ENCODE measurements around the gene ISOC2. TPM values are rescaled to one million over a fixed set of nuclear protein-coding genes. Genes with fewer than 3 reads are reported as not detected.
"Not testable (repeated sequence)": the region's sequence is repeated elsewhere in the genome, so short reads cannot be mapped to it uniquely, and the experiment has no call there.

ISOC2 gene
- total RNA-seq, 1 donor from 2014 or later: 14.8 TPM

GRCh38 chr19:55497763-55498162 is 36.3 kb upstream of the ISOC2 start:
- no peak for DNase-seq (ENCODE audit: low spot score)
- Histone ChIP-seq H3K27ac (no peak overlapping the region), H3K9me3 (ENCODE audit: low read depth) (no peaks in the 10 kb centered on the region), H3K9ac (no peak overlapping the region), H3K4me1 (no peaks in the 10 kb centered on the region), H3K4me2 (no peak overlapping the region), H3K79me2 (ENCODE audit: low read depth) (no peaks in the 10 kb centered on the region), H2AFZ (replicated peaks) (no peak overlapping the region), H3F3A (ENCODE audit: low read depth) (no peaks in the 10 kb centered on the region), H3K36me3 (no peaks in the 10 kb centered on the region), H4K20me1 (ENCODE audit: low read depth) (no peaks in the 10 kb centered on the region), H3K4me3 (no peak overlapping the region), H3K27me3 (peaks cover 10% of the 10 kb centered on the region)
- Mint-ChIP-seq H3K4me1 (peaks cover 24% of the 10 kb centered on the region), H3K9me3 (peaks cover 7% of the 10 kb centered on the region), H3K4me3 (peak overlapping the region; percentile 41), H3K27me3 (ENCODE audit: insufficient read depth, low read depth) (peaks cover 8% of the 10 kb centered on the region), H3K27ac (peak overlapping the region; percentile 8), H3K36me3 (peaks cover 6% of the 10 kb centered on the region)
- TF ChIP-seq EZH2 (IDR thresholded peaks at IDR 0.05): no peak
- TF ChIP-seq EZH2phosphoT487 (IDR thresholded peaks at IDR 0.05): no peak

DNA sequence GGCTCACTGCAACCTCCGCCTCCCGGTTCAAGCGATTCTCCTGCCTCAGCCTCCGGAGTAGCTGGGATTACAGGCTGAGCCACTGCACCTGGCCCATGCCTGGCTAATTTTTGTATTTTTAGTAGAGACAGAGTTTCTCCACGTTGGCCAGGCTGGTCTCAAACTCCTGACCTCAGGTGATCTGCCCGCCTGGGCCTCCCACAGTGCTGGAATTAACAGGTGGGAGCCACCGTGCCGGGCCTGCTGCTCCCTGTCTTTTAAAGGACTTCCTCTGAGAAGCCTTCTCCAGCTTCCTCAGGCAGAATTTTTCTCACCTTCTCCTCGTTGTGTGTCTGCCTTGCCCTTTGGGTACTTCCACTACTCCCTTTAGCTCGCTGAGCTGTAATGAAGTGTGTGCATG is 35.4 kb upstream of the ISOC2 start:
- not testable (repeated sequence) for H3K4me3 ChIP-seq; H3K9ac ChIP-seq; H3K36me3 Mint-ChIP-seq; H3K36me3 ChIP-seq; H3K27ac Mint-ChIP-seq; H3K27me3 Mint-ChIP-seq (ENCODE audit: insufficient read depth, low read depth); H3K9me3 ChIP-seq (ENCODE audit: low read depth); H3K27me3 ChIP-seq; H2AFZ ChIP-seq (replicated peaks); H3K9me3 Mint-ChIP-seq; H4K20me1 ChIP-seq (ENCODE audit: low read depth); H3F3A ChIP-seq (ENCODE audit: low read depth); H3K4me1 ChIP-seq; H3K27ac ChIP-seq; H3K4me3 Mint-ChIP-seq; H3K4me2 ChIP-seq; H3K79me2 ChIP-seq (ENCODE audit: low read depth); DNase-seq (ENCODE audit: low spot score)
- peaks cover 24% of the 10 kb centered on the region for H3K4me1 Mint-ChIP-seq

DNA sequence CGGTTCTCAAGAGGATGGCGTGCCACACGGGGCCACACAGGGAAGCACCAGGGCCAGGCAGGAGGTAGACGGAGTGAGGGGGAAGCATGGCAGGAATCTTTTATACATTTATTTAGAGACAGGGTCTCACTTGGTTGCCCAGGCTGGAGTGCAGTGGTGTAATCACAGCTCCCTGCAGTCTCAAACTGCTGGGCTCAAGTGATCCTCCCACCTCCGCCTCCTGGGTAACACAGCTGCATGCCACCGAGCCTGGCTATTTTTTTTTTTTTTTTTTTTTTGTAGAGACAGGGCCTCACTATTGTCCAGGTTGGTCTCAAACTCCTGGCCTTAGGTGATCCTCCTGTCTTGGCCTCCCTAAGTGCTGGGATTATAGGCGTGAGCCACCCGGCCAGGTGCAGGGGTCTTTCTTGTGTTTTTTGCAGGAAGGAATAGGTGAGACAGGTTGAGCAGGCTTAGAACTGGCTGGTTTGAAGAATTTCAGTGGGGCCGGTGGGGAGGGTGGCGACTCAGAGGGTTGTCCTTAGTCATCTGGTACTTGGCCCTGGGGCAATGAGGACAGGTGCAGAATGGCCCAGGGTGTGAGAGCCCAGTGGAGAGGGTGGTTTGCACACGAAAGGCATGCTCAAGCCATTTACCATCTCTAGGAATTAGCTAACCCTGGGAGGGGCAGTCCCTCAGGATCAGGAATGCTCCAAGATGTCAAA is 34.4 kb upstream of the ISOC2 start:
- H3K36me3 Mint-ChIP-seq: no peaks in the 10 kb centered on the region
- peaks cover 24% of the 10 kb centered on the region for H3K4me1 Mint-ChIP-seq
- H3K9me3 Mint-ChIP-seq: no peaks in the 10 kb centered on the region
- no peak overlapping the region for H3K4me3 Mint-ChIP-seq
- Histone ChIP-seq H3K27ac (no peak overlapping the region), H3K9ac (no peak overlapping the region), H4K20me1 (ENCODE audit: low read depth) (no peaks in the 10 kb centered on the region), H3K79me2 (ENCODE audit: low read depth) (no peaks in the 10 kb centered on the region), H2AFZ (replicated peaks) (no peak overlapping the region), H3K4me3 (no peak overlapping the region), H3K36me3 (no peaks in the 10 kb centered on the region), H3K9me3 (ENCODE audit: low read depth) (no peaks in the 10 kb centered on the region), H3K27me3 (no peaks in the 10 kb centered on the region), H3K4me2 (no peak overlapping the region), H3F3A (ENCODE audit: low read depth) (no peaks in the 10 kb centered on the region), H3K4me1 (no peaks in the 10 kb centered on the region)
- H3K27ac Mint-ChIP-seq: no peak overlapping the region
- H3K27me3 Mint-ChIP-seq (ENCODE audit: insufficient read depth, low read depth): peaks cover 6% of the 10 kb centered on the region
- no peak for DNase-seq (ENCODE audit: low spot score)
- TF ChIP-seq EZH2phosphoT487 (IDR thresholded peaks at IDR 0.05): no peak
- no peak for TF ChIP-seq CTCF (IDR thresholded peaks at IDR 0.05)
- no peak for TF ChIP-seq EZH2 (IDR thresholded peaks at IDR 0.05)

- H3K4me2 ChIP-seq: no peak overlapping the region
- no peak overlapping the region for H3K9ac ChIP-seq
Measured at GRCh38 chr19:55494172-55494761, 32.8 kb upstream of the ISOC2 start.

More at GRCh38 chr19:55494172-55494761, 32.8 kb upstream of the ISOC2 start:
- Mint-ChIP-seq H3K4me3 (peak overlapping the region; percentile 33), H3K36me3 (no peaks in the 10 kb centered on the region), H3K4me1 (peaks cover 27% of the 10 kb centered on the region), H3K27ac (peak overlapping the region; percentile 34), H3K27me3 (ENCODE audit: insufficient read depth, low read depth) (peaks cover 6% of the 10 kb centered on the region), H3K9me3 (no peaks in the 10 kb centered on the region)
- DNase-seq (ENCODE audit: low spot score): no peak
- Histone ChIP-seq H3K79me2 (ENCODE audit: low read depth) (no peaks in the 10 kb centered on the region), H3K4me3 (no peak overlapping the region), H2AFZ (replicated peaks) (no peak overlapping the region), H4K20me1 (ENCODE audit: low read depth) (no peaks in the 10 kb centered on the region), H3F3A (ENCODE audit: low read depth) (no peaks in the 10 kb centered on the region), H3K27me3 (no peaks in the 10 kb centered on the region), H3K27ac (no peak overlapping the region), H3K9me3 (ENCODE audit: low read depth) (no peaks in the 10 kb centered on the region), H3K4me1 (peaks cover 4% of the 10 kb centered on the region), H3K36me3 (no peaks in the 10 kb centered on the region)
- no peak for TF ChIP-seq EZH2 (IDR thresholded peaks at IDR 0.05)
- TF ChIP-seq CTCF (IDR thresholded peaks at IDR 0.05): no peak
- no peak for TF ChIP-seq EZH2phosphoT487 (IDR thresholded peaks at IDR 0.05)
